Muscle layer of colon (tissue), 2 donors: Measurements from ENCODE around the gene MAP2K2.
"Not testable (repeated sequence)": the region's sequence is repeated elsewhere in the genome, so short reads cannot be mapped to it uniquely, and the experiment has no call there.

ENCODE experiments used
- H3K27ac ChIP-seq: one replicate; pipeline ENCODE4 v1.7.0; 2013; ENCODE audit warnings: low read depth, mild to moderate bottlenecking, low read length, moderate library complexity
- H3K27me3 ChIP-seq, 2 donors: one replicate each; pipeline ENCODE4 v1.7.0; 2013; ENCODE audit warnings: low read length in 2 of 2, mild to moderate bottlenecking in 2 of 2; ENCODE audit not compliant: insufficient read depth in 2 of 2, control insufficient read depth in 1 of 2
- H3K36me3 ChIP-seq: one replicate; pipeline ENCODE4 v1.7.0; 2013; ENCODE audit warnings: mild to moderate bottlenecking, low read length; ENCODE audit not compliant: insufficient read depth
- H3K4me1 ChIP-seq: one replicate; pipeline ENCODE4 v1.7.0; 2013; ENCODE audit warnings: mild to moderate bottlenecking, low read length; ENCODE audit not compliant: insufficient read depth
- H3K4me3 ChIP-seq, 2 donors: one replicate each; pipeline ENCODE4 v1.7.0; 2013; ENCODE audit warnings: low read length in 2 of 2, low read depth in 1 of 2, mild to moderate bottlenecking in 1 of 2, moderate library complexity in 1 of 2
- H3K9ac ChIP-seq: one replicate; pipeline ENCODE4 v1.7.0; 2013; ENCODE audit warnings: low read length
- H3K9me3 ChIP-seq: one replicate; pipeline ENCODE4 v1.7.0; 2013; ENCODE audit warnings: mild to moderate bottlenecking, low read length
- donor health status: abdominal sarcoma.
- donor health status: Adenocarcinoma of cecum.

The MAP2K2 gene

DNA sequence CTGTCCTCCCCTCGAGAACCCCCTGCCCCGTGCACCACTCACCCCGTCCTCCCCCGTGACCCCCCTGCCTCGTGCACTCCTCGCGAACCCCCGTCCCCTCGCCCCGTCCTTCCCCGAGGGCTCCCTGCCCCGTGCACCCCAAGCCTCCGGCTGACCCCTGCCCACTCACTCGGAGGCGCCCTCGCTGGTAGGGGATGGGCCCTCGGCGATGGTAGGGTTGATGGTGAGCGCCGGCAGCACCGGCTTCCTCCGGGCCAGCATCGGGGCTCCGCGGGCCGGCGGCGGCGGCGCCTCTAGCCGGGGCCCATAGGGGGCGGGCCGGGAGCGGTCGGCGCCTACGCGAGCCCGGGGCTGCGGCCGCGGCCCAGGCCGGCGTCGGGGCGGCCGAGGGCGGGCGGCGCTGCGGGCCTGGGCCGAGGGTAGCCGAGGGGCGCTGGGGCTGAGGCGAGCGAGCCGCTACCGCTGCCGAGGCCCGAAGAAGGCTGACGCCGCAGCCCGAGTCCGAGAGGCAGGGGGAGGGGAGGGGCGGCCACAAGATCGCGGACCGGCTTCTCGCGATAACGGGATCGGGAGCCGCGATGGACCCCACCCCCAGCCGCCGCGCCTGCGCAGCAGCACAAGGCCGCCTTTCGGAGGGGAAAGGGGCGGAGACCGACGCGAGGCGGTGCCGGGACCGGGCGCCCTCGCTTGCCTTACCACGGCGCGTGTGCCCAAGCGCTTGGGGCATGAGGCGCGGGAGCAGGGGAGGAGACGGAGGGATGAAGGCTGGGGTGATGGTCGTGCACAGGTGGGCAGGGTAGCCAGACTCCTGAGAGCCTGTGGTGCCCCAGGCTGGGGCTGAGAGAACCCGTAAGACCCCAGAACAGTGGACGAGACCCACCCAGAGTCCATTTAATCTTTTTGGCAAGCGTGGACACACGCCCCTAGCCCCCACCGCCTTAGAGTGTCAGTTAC lies at the start of gene MAP2K2:
MAP2K2 (minus strand) TSS at position 508 of the 954 bp plus-strand sequence; CDS start at position 261, 247 bp downstream.
- Histone ChIP-seq H3K36me3 (no peaks in the 10 kb centered on the region), H3K4me1 (peaks cover 25% of the 10 kb centered on the region), H3K27me3 (no peaks in the 10 kb centered on the region), H3K9me3 (no peaks in the 10 kb centered on the region), H3K27ac (peak within 1 kb of the TSS; percentile 88), H3K9ac (peak within 1 kb of the TSS; percentile 92), H3K4me3 (peak within 1 kb of the TSS; percentile 49 to 62)

DNA sequence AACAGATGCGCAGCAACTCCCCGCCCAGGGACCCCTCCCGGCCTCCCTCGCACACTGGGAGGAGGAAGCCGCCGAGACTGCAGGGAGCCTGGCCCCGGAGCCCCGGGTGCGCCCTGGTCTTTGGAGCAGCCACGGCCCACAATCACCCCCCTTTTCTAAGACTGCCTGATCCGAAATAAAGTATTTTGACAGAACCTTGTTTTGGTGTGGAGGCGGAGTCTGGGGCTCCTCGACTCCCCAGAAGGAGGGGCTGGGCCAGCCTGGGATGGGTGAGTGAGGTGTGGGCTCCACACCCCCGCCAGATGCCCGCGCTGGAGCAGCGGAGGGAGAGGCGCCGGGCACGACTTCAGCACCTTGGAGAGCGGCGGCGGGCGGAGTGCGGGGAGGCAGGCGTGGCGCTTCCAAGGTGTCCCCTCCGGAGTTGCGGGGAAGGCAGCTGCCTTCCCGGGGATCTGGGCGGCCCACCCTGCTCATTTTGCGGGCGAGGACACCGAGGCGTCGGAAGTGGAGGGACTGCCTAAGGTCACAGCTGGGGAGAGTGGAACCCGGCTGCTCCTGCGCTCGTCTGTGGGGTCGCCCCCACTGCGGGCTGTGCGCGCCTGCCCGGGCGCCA lies 49.0 kb upstream of the MAP2K2 start:
- no peak overlapping the region for H3K27ac ChIP-seq
- no peaks in the 10 kb centered on the region for H3K9me3 ChIP-seq
- no peaks in the 10 kb centered on the region for H3K4me1 ChIP-seq
- H3K36me3 ChIP-seq = peaks cover 16% of the 10 kb centered on the region
- no peak overlapping the region for H3K4me3 ChIP-seq
- no peak overlapping the region for H3K9ac ChIP-seq
- peaks cover 0 to 12% of the 10 kb centered on the region in 2 donors for H3K27me3 ChIP-seq

DNA sequence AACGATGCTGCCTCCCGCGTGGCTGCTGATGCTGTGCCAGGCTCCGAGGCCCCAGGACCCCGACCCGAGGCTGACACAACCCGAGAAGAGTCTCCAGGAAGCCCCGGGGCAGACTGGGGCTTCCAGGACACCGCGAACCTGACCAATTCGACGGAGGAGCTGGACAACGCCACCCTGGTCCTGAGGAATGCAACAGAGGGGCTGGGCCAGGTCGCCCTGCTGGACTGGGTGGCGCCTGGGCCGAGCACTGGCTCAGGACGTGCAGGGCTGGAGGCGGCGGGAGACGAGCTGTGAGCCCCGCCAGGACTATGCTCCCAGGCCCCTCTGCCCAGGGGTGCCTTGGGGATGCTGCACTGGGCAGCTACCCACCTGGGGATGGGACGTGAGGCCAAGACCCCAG lies 47.8 kb upstream of the MAP2K2 start:
- Histone ChIP-seq H3K27me3 (peaks cover 0 to 12% of the 10 kb centered on the region in 2 donors), H3K9ac (no peak overlapping the region), H3K4me3 (no peak overlapping the region), H3K27ac (no peak overlapping the region), H3K36me3 (peaks cover 12% of the 10 kb centered on the region), H3K4me1 (no peaks in the 10 kb centered on the region), H3K9me3 (no peaks in the 10 kb centered on the region)

DNA sequence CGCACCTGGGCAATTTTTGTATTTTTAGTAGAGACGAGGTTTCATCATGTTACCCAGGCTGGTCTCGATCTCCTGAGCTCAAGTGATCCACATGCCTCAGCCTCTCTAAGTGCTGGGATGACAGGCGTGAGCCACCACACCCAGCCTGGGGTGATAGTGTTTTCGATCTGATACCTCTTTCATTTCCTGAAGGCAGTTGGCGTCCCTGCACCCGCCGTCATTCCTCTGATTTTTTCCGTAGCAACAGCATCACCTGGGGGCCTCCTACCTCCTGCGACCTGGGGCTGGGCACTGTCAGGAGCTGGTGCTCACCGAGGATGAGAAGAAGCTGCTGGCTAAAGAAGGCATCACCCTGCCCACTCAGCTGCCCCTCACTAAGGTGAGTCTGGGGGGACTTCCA lies 40.3 kb upstream of the MAP2K2 start:
- Histone ChIP-seq H3K27ac (no peak overlapping the region), H3K36me3 (no peaks in the 10 kb centered on the region), H3K27me3 (no peaks in the 10 kb centered on the region), H3K4me3 (no peak overlapping the region), H3K9me3 (no peaks in the 10 kb centered on the region), H3K4me1 (no peaks in the 10 kb centered on the region), H3K9ac (no peak overlapping the region)

DNA sequence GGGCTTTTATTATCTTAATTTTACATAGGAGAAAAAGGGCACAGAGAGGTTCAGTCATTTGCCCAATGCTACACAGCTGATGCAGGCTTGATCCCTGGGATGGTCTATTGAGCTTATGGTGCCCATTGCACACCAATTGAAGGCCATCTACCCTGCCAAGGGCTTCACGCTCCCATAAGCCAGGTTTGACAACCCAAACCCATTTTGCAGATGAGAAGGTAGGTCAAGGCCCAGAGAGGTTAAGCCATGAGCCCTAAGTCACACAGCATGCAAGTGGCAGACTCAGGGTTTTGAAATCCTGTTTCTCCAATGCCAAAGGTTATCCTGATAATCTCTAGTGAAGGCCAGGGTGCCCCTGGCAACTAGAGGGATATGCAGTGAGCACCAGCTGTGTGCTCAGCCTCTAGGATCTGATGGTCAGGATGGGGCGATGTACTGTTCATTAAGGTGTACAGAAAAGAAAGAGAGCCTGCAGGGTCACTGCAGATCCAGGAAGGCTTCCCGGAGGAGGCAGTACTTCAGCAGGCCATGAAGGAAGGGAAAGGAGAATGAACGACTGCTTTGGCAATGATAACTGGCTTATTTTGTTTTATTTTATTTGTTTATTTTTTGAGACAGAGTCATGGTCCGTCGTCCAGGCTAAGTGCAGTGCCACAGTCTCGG lies 37.6 kb upstream of the MAP2K2 start:
- Histone ChIP-seq H3K9ac (no peak overlapping the region), H3K4me1 (no peaks in the 10 kb centered on the region), H3K9me3 (no peaks in the 10 kb centered on the region), H3K4me3 (no peak overlapping the region), H3K36me3 (no peaks in the 10 kb centered on the region), H3K27me3 (no peaks in the 10 kb centered on the region), H3K27ac (no peak overlapping the region)

DNA sequence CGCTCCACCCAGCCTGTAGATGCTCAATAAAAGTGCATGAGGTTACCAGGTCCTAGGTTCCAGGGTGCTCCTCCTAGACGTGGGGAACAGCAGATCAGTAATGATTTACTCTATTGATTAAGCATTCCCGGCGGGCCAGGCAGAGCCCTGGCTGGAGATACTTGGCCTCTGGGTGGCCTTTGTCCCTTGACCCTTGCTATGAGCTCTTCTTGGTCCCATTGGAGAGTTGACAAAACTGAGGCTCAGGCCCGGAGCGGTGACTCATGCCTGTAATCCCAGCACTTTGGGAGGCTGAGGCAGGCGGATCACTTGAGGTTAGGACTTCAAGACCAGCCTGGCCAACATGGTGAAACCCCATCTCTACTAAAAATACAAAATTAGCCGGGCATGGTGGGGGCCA lies 34.0 kb upstream of the MAP2K2 start:
- H3K4me1 ChIP-seq, H3K9ac ChIP-seq, H3K27ac ChIP-seq, H3K27me3 ChIP-seq, H3K36me3 ChIP-seq, H3K4me3 ChIP-seq, H3K9me3 ChIP-seq: not testable (repeated sequence)

DNA sequence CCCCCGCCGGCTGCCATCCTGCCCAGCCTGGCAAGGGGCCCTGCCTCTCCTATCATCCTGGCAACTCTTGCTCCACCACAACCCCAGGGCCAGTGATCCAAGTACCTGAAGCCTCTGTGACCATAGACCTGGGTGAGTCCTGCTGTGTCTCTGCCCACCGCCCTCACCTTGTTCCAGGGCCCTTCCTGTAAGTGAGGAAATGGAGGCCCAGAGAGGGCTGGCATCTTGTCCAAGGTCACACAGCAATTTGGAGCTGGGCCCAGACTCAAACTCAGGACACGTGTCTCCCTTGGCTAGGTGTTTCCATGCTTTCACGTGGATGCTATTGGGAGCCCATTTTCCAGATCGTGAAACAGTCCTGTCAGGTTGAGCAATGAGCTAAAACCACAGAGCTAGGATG lies 33.2 kb upstream of the MAP2K2 start:
- Histone ChIP-seq H3K4me1 (no peaks in the 10 kb centered on the region), H3K36me3 (no peaks in the 10 kb centered on the region), H3K4me3 (no peak overlapping the region), H3K27me3 (peaks cover 0 to 5% of the 10 kb centered on the region in 2 donors), H3K9ac (no peak overlapping the region), H3K9me3 (no peaks in the 10 kb centered on the region), H3K27ac (no peak overlapping the region)

DNA sequence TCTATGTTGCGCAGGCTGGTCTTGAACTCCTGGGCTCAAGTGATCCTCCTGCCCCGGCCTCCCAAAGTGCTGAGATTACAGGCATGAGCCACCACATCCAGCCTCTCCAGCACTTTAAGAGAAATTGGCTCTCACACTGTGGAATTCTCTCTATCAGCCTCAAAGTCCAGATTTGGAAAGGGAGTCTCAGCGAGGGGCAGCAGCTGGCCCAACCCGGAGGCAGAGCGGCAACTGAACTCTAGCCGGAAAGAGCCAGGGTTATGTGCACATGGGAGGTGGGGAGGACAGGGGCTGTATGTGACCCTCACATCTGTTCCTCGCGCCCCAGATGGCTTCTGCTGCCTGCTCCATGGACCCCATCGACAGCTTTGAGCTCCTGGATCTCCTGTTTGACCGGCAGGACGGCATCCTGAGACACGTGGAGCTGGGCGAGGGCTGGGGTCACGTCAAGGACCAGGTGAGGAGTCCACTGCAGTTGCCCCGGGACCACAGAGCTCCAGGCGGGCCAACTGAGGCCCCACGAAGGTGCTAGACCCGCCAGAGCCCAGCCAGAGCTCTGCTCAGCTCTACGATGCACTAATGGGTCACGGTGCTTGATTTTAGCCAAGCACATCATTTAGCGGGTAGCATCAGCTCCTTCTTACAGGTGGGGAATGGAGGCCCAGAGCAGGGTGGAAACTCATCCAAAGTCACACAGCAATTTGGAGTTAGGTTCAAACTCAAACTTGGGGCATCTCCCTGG lies 30.8 kb upstream of the MAP2K2 start:
- Histone ChIP-seq H3K27me3 (peaks cover 0 to 5% of the 10 kb centered on the region in 2 donors), H3K9me3 (no peaks in the 10 kb centered on the region), H3K27ac (no peak overlapping the region), H3K4me1 (no peaks in the 10 kb centered on the region), H3K36me3 (no peaks in the 10 kb centered on the region), H3K4me3 (no peak overlapping the region), H3K9ac (no peak overlapping the region)

DNA sequence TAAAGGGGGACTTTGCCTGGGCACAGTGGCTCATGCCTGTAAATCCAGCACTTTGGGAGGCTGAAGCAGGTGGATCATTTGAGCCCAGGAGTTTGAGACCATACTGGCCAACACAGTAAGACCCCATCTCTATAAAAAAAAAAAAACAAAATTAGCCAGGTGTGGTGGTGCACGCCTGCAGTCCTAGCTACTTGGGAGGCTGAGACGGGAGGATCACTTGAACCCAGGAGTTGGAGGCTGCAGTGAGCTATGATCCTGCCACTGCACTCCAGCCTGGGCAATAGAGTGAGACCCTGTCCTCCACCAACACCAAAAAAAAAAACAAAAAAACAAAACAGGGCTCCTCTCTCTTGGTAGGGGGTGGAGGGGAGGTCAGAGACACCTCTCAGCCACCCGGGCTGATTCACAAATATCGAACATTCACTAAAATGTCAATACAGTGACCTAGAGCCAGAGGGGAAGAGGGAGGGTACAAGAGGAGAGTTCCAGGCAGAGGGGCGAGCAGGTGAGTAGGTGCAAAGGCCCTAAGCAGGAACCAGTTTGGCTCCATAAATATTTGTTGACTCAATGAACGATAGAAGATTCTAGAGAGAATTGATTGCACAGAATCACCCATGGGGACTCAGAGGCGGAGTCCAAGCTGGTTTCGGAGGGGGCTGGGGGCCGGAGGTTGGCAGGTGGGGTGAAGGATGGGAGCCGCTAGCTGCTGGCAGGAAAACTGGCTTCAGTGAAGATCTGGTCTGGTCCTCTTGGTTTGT lies 28.5 kb upstream of the MAP2K2 start:
- Histone ChIP-seq H3K27me3 (peaks cover 0 to 5% of the 10 kb centered on the region in 2 donors), H3K36me3 (no peaks in the 10 kb centered on the region)

DNA sequence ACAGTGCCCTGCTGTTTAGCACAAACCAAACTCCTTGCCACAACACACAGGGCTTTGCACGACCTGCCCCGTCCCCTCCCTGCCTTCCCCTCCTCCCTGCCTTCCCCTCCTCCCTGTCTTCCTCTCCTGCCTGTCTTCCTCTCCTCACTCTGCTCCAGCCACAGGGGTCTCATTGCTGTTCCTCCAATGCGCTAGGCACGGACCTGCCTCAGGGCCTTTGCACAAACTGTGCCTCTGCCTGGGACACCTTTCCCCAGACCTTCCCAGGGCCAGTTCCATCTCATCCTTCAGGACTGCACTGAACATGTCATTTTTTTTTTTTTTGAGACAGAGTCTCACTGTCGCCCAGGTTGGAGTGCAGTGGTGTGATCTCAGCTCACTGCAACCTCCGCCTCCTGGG lies 27.7 kb upstream of the MAP2K2 start:
- H3K9ac ChIP-seq = no peak overlapping the region
- H3K9me3 ChIP-seq = no peaks in the 10 kb centered on the region
- H3K36me3 ChIP-seq = no peaks in the 10 kb centered on the region
- H3K27ac ChIP-seq = no peak overlapping the region
- H3K4me1 ChIP-seq = no peaks in the 10 kb centered on the region
- H3K27me3 ChIP-seq = peaks cover 0 to 5% of the 10 kb centered on the region in 2 donors
- H3K4me3 ChIP-seq = no peak overlapping the region

More for the DNA sequence above, 28.5 kb upstream of the MAP2K2 start:
- H3K4me1 ChIP-seq = no peaks in the 10 kb centered on the region
- no peak overlapping the region for H3K27ac ChIP-seq
- H3K9me3 ChIP-seq = no peaks in the 10 kb centered on the region
- H3K4me3 ChIP-seq = no peak overlapping the region
- H3K9ac ChIP-seq = no peak overlapping the region
